GM23248 (cell line): Measurements from ENCODE around the gene FAM163A. TPM values are rescaled to one million over a fixed set of nuclear protein-coding genes. Genes with fewer than 3 reads are reported as not detected.
A peak's percentile ranks its signal among the peaks of the same experiment; 100 is the strongest.

Source experiments
- DNase-seq: peaks from one replicate; pipeline ENCODE4 v3.0.0-alpha.2; 2015
- H2AFZ ChIP-seq: fragments of 200-600 bp; sonication (generic); 2 replicates; pipeline ENCODE4 v1.6.1; 2016; ENCODE audit warnings: antibody characterized with exemption
- H3F3A ChIP-seq: fragments of 200-600 bp; sonication (generic); 2 replicates; pipeline ENCODE4 v1.6.1; 2016; ENCODE audit warnings: mild to moderate bottlenecking, antibody characterized with exemption, mixed run types; ENCODE audit not compliant: insufficient read depth
- H3K27ac ChIP-seq: fragments of 200-600 bp; sonication (generic); 2 replicates; pipeline ENCODE4 v1.5.1; 2016; ENCODE audit warnings: mild to moderate bottlenecking
- H3K27me3 ChIP-seq: fragments of 200-600 bp; sonication (generic); replicated peaks from 2 replicates; pipeline ENCODE4 v1.6.1; 2016; ENCODE audit warnings: mild to moderate bottlenecking; ENCODE audit not compliant: insufficient read depth
- H3K36me3 ChIP-seq: fragments of 200-600 bp; sonication (generic); 2 replicates; pipeline ENCODE4 v1.6.1; 2016; ENCODE audit warnings: low read depth, mild to moderate bottlenecking
- H3K4me1 ChIP-seq: fragments of 200-600 bp; sonication (generic); 2 replicates; pipeline ENCODE4 v1.6.1; 2016; ENCODE audit warnings: mild to moderate bottlenecking; ENCODE audit not compliant: insufficient read depth
- H3K4me2 ChIP-seq: fragments of 200-600 bp; sonication (generic); one replicate; pipeline ENCODE4 v1.6.1; 2016; ENCODE audit warnings: mild to moderate bottlenecking; ENCODE audit not compliant: unreplicated experiment
- H3K4me3 ChIP-seq: fragments of 200-600 bp; sonication (generic); 2 replicates; pipeline ENCODE4 v1.5.1; 2016; ENCODE audit warnings: mild to moderate bottlenecking
- H3K79me2 ChIP-seq: fragments of 200-600 bp; sonication (generic); 2 replicates; pipeline ENCODE4 v1.6.1; 2016; ENCODE audit warnings: mild to moderate bottlenecking; ENCODE audit not compliant: insufficient read depth
- H3K9ac ChIP-seq: fragments of 200-600 bp; sonication (generic); 2 replicates; pipeline ENCODE4 v1.6.1; 2016; ENCODE audit warnings: mild to moderate bottlenecking
- H3K9me2 ChIP-seq: fragments of 200-600 bp; sonication (generic); 2 replicates; pipeline ENCODE4 v1.6.1; 2016; ENCODE audit warnings: mixed run types, mild to moderate bottlenecking, moderate library complexity; ENCODE audit not compliant: insufficient read depth
- H3K9me3 ChIP-seq: fragments of 200-600 bp; sonication (generic); one replicate; pipeline ENCODE4 v1.6.1; 2017; ENCODE audit warnings: low read depth
- H4K20me1 ChIP-seq: fragments of 200-600 bp; sonication (generic); 2 replicates; pipeline ENCODE4 v1.6.0; 2016; ENCODE audit not compliant: insufficient read depth
- EZH2 ChIP-seq: fragments of 200-600 bp; sonication (generic); IDR thresholded peaks from 2 replicates; pipeline ENCODE4 v1.6.1; 2018; ENCODE audit warnings: antibody characterized with exemption, mild to moderate bottlenecking; ENCODE audit not compliant: insufficient read depth, poor library complexity, severe bottlenecking
- EZH2phosphoT487 ChIP-seq: fragments of 200-600 bp; sonication (generic); IDR thresholded peaks from 2 replicates; pipeline ENCODE4 v1.6.1; 2018; ENCODE audit warnings: antibody characterized with exemption, moderate library complexity, mild to moderate bottlenecking, low read depth; ENCODE audit not compliant: insufficient read depth
- WGBS, 2 experiments: methylation state at CpG; one replicate each; pipeline ENCODE4 v1.1.6; 2015 to 2017; ENCODE audit warnings: low lambda C conversion rate in 2 of 2, low coverage in 1 of 2; ENCODE audit errors: missing lambda C conversion rate in 2 of 2; 5-methylcytosine and 5-hydroxymethylcytosine counted together
- in situ Hi-C: fragments of 300-500 bp; cut with MboI; formaldehyde crosslinking; loops from 2 replicates; pipeline ENCODE4 v1.15.0; 2020
- polyA plus RNA-seq: library from polyadenylated mRNA; unstranded; fragments of >200 nt; fragmentation: Nextera tagmentation; extraction: Ambion mirVana; gene quantifications from 2 replicates; pipeline ENCODE4 v1.2.1, GENCODE V29; 2016
- total RNA-seq: library from RNA; depleted of rRNA; stranded (reverse); fragments of >200 nt; shearing (Covaris generic); gene quantifications from 2 replicates; pipeline ENCODE4 v1.2.3, GENCODE V29; 2014

Gene FAM163A
- total and polyA plus RNA-seq, 2 experiments from 2014 or later = not detected

DNA sequence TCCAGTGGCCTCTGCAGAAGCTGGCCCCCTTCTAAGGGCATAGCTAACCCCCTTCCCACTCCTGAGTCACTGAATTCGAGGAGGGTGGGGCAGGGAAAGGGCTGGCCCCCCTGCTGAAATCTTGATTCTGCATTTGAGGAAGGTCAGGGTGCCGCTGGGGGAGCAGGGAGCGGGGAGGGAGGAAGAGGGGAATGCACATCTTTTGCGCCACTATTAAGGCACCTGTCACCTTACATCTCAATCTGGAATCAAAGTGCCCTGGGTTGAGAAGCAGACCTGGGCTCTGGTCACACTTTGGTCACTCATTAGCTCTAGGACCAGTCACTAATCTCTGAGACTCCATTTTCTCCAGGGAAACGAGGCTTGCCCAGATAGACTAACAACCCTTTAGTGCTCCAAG, 72.5 kb downstream of the FAM163A start:
- DNase-seq = no peak
- peaks cover 12% of the 10 kb centered on the region; the same call in 1 of the 2 replicates for H3K4me1 ChIP-seq
- no peaks in the 10 kb centered on the region for H4K20me1 ChIP-seq
- H3K79me2 ChIP-seq = no peaks in the 10 kb centered on the region
- peak overlapping the region; percentile 68 for H3K4me3 ChIP-seq
- no peaks in the 10 kb centered on the region for H3K36me3 ChIP-seq
- no peaks in the 10 kb centered on the region for H3K9me3 ChIP-seq
- peak overlapping the region; percentile 98 for H3K4me2 ChIP-seq
- WGBS, 2 experiments = 52 to 63% methylated on average over 5 of the region's 5 CpGs
- in situ Hi-C loops = no loop called here
- no peak overlapping the region; the same call in 1 of the 2 replicates for H3K9ac ChIP-seq
- no peak for TF ChIP-seq EZH2
- no peak for TF ChIP-seq EZH2phosphoT487
- no peaks in the 10 kb centered on the region for H3F3A ChIP-seq
- H3K9me2 ChIP-seq = no peaks in the 10 kb centered on the region
- peak overlapping the region; percentile 88 for H2AFZ ChIP-seq
- H3K27me3 ChIP-seq = peaks cover 3% of the 10 kb centered on the region; the same call in 1 of the 2 replicates
- H3K27ac ChIP-seq = no peak overlapping the region

DNA sequence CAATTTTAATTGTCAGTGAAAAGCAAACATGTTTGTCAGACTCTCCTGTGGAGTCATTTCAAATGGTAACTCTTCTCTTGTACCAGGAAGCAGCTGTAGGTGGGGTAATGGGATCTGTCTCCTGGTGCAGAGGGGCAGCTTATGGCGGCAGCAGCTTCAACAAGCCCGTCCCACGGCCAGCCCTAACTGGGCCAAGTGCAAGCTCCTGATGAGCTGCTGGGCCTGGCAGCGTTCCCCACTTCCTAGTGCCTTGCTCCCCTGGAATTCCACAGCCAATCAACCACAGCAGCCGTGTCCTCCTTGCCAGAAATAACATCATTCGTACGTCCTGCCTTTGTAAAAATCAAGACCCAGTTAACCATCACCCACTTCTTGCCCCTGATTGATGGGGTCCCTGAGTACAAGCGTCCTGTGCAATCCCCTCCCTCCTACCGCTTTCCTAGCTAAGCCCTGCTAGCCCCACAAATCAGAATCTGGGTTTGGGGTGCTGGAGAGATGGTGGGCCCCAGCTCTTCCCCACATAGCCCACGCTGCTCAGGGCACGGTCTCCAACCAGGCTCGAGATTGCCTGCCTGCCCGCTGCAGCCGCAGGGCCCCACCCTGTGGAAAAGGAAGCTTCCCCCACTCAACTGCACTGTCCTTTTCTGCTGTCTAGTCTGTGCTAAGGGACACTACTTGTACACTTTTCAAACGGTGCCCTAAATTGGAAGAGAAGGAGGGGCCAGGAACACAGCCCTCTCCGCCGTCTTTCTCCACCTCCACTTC, 73.3 kb downstream of the FAM163A start:
- Histone ChIP-seq H3K9me3 (no peaks in the 10 kb centered on the region), H3K27ac (no peak overlapping the region), H3K36me3 (no peaks in the 10 kb centered on the region), H3K4me2 (no peak overlapping the region), H3K27me3 (no peaks in the 10 kb centered on the region; the same call in 1 of the 2 replicates), H2AFZ (no peak overlapping the region), H3K9me2 (no peaks in the 10 kb centered on the region), H3K4me1 (peaks cover 12% of the 10 kb centered on the region; the same call in 1 of the 2 replicates), H3K79me2 (no peaks in the 10 kb centered on the region), H4K20me1 (no peaks in the 10 kb centered on the region), H3K4me3 (no peak overlapping the region), H3K9ac (no peak overlapping the region), H3F3A (no peaks in the 10 kb centered on the region)
- in situ Hi-C loops = no loop called here
- WGBS, 2 experiments = 68 to 72% methylated on average over 17 of the region's 17 CpGs
- TF ChIP-seq EZH2phosphoT487 = no peak
- no peak for DNase-seq

DNA sequence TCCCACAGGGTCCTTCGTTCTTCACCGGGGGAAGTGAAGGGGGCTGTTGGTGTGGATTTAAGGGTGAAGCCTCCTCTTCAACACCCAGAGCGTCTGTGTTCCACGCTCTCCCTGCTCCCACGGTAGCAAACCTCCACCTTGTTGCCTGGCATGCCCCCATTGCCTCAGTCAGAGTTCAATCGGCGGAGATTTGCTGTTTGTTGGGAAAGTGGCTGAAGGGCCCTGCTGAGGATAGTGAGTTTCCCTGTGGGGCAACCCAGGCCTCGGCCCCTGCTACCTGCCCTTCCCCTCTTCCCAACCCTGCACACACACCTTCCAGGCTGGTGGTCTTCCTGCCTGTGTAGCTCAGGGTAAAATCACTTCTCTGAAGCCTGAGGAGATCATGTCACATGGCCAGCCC, 74.0 kb downstream of the FAM163A start:
- Histone ChIP-seq H3K27ac (no peak overlapping the region), H3F3A (no peaks in the 10 kb centered on the region), H3K4me3 (no peak overlapping the region), H3K9me3 (no peaks in the 10 kb centered on the region), H2AFZ (no peak overlapping the region), H4K20me1 (no peaks in the 10 kb centered on the region), H3K4me1 (peaks cover 12% of the 10 kb centered on the region; the same call in 1 of the 2 replicates), H3K27me3 (no peaks in the 10 kb centered on the region; the same call in 1 of the 2 replicates), H3K9me2 (no peaks in the 10 kb centered on the region), H3K4me2 (no peak overlapping the region), H3K9ac (no peak overlapping the region), H3K79me2 (no peaks in the 10 kb centered on the region), H3K36me3 (no peaks in the 10 kb centered on the region)
- in situ Hi-C loops = no loop called here
- WGBS, 2 experiments = 92 to 93% methylated on average over 8 of the region's 8 CpGs
- no peak for DNase-seq
- TF ChIP-seq EZH2phosphoT487 = no peak
- no peak for TF ChIP-seq EZH2

DNA sequence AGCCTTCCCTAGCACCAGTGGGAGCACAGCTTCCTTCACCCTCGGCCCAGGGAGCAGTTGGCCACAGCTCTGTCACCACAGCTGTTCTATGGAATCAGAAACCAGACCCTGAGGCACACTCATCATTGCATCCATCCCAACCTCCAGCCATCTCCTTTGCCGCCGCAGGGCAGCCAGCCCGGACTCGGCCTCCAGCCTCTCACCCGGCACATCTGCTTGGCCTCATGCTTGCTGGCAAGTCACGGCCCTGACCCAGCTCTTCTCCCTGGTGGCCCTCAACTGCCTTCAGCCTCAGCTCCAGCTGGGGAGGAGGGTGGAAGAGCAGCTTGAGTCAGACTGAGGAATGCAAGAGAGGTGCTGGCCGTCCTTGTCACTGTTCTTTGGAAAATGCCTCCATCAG, 74.7 kb downstream of the FAM163A start:
- H3K4me3 ChIP-seq = no peak overlapping the region
- H4K20me1 ChIP-seq = no peaks in the 10 kb centered on the region
- DNase-seq = peak; percentile 79
- no peaks in the 10 kb centered on the region for H3K9me2 ChIP-seq
- in situ Hi-C loops = no loop called here
- peak overlapping the region; percentile 19 for H3K4me2 ChIP-seq
- no peaks in the 10 kb centered on the region; the same call in 1 of the 2 replicates for H3K27me3 ChIP-seq
- no peaks in the 10 kb centered on the region for H3K36me3 ChIP-seq
- H3K4me1 ChIP-seq = peaks cover 12% of the 10 kb centered on the region; the same call in 1 of the 2 replicates
- no peak for TF ChIP-seq EZH2phosphoT487
- no peak for TF ChIP-seq EZH2
- H2AFZ ChIP-seq = no peak overlapping the region
- 33 to 41% methylated on average over 8 of the region's 8 CpGs for WGBS, 2 experiments
- no peak overlapping the region for H3K27ac ChIP-seq
- no peaks in the 10 kb centered on the region for H3K79me2 ChIP-seq
- no peaks in the 10 kb centered on the region for H3F3A ChIP-seq
- no peaks in the 10 kb centered on the region for H3K9me3 ChIP-seq
- no peak overlapping the region for H3K9ac ChIP-seq
